ENCODE data around the gene EIF2AK3.
"Not testable (repeated sequence)": the region's sequence is repeated elsewhere in the genome, so short reads cannot be mapped to it uniquely, and the experiment has no call there.

EIF2AK3 gene

DNA sequence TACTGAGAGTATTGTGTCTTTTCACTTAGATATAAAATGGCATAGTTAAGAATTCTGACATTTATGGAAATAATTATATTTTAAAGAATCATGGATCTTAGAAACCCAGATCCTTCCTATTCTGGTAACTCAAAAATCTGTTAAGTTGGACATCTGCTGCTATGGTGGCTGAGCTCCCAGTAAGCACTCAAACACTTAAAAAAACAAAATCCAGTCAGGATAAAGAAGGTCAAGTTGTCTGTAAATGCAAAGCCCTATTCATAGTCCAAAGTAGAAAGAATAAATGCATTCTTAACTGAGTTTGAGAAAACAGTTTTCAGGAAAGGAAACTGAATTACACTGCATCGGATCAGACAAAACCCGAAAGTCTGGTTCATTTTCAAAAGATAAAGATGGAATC, 35.6 kb downstream of the EIF2AK3 start:
- no peak for DNase-seq

GRCh38 chr2:88590998-88591613, 36.2 kb downstream of the EIF2AK3 start:
- DNase-seq: peak; percentile 38

- DNase-seq: no peak
Observed at GRCh38 chr2:88585969-88586368, 41.3 kb downstream of the EIF2AK3 start.

GRCh38 chr2:88582030-88582429, 45.2 kb downstream of the EIF2AK3 start:
- no peak for DNase-seq

DNA sequence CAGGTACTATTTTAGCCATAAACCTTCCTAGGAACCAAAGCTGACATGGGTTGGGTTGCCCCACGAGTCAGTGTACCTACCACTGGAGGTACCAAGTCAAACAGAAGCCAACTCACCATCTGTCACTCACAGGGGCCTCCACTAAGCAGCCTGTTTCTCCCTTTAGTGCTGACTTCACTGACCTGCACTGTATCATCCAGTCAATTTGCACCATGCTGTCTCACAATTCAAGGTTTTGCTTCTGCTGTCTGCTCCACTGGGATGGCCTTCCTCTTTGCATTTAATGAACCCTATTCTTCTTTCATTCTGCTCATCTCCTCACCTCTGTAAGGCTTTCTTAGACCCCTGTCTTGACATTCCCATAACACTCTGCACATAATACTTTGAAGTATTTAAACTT, 47.2 kb downstream of the EIF2AK3 start:
- DNase-seq: no peak

- DNase-seq: no peak
Observed at GRCh38 chr2:88575630-88576029, 51.6 kb downstream of the EIF2AK3 start.

DNA sequence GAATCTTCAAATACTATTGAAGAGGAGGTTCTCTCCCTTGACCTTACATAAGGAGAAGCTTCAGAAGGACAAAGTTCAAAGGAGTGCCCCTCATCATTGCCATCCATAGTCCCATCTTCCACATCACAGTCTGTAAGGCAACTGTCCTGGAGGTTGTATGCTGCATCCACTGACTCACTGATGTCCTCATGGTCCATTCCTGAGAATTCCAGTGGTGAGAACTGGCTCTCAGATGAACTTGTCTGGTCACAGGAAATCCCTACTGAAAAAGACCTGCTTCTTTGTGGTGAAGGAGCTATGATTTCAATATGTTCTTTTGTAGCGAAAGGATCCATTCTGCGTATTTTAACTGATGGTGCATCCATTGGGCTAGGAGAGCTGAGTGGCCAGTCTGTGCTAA, 52.2 kb downstream of the EIF2AK3 start:
- no peak for DNase-seq

DNA sequence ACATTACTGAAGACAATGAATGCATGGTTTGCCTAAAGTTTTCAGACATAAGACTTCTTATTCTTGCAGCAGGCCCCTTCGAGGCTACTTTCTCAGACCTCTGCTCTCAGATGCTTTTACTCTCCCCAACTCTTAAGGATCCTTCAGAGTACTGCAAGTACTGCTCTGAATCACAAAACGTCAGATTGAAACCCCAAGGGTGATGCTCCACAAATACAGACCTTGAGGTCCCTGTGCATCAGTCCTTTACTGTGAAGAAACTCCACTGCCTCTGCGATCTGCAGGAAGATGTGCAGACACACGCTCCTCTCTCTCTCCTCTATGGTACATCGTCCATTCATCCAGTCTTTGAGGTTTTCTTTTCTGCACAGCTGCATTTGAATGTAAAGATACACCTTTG, 52.8 kb downstream of the EIF2AK3 start:
- no peak for DNase-seq

DNA sequence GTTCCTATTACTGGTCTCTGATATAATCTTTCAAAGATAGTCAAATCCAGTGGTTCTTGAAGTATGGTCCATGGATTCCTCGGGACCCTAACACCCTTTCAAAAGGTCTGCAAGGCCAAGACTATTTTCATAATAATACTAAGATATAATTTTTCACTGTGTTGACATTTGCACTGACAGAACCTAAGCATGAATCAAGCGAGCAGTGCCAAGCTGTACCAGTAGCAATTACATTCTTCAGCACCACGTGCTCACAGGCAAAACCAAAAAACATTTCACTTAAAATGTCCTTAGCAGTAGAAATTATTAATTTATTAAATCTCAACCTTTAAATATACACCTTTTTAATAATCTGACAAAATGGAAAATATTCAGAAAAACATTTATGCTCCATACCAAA, 59.1 kb downstream of the EIF2AK3 start:
- DNase-seq: no peak

DNA sequence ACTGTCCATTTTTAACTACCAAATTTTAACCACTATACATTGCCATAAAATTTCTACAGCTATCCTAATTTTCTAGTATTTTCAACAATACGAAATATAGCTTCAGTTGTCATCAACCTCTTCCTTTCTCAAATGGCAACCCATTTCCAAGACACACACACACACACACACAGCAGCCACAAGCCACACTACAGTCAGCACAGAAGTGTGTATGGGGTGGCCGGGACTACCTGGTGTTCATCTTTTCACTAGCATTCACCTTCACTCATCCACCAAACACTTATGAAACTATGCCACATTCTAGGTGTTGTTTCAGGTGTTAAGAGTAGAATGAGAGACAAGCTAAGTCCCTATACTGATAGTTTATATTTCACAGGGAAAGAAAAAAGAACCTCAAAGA, 62.9 kb downstream of the EIF2AK3 start:
- DNase-seq: no peak

GRCh38 chr2:88563129-88563528, 64.1 kb downstream of the EIF2AK3 start:
- DNase-seq: no peak

- DNase-seq: no peak
Observed at GRCh38 chr2:88561646-88562388, 65.4 kb downstream of the EIF2AK3 start.

DNA sequence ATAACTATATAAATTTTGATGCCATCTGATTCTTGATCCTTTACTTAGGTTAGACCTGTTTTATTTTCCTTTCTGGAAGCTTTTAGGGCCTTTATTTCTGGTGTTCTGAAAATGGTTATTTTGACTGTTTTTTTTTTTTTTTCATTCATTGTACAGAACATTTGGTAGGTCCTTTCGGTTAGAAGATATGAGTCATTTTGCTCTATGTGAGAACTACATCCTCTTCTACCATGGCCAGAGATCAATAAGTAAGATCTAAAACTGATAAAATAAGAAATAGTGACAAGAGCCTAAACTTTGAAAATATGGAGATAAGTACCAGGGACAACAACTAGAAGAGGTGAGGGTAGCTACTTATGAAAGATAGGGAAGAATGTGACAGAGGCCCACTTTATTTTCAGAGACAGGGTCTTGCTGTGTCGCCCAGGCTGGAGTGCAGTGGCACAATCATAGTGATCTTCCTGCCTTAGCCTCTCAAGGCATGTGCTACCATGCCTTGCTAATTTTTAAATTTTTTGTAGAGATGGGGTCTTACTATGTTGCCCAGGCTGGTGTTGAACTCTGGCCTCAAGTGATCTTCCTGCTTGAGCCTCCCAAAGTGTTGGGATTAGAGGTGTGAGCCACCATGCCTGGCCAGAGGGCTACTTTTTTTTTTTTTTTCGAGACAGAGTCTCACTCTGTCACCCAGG, 66.5 kb downstream of the EIF2AK3 start:
- no peak for DNase-seq

DNA sequence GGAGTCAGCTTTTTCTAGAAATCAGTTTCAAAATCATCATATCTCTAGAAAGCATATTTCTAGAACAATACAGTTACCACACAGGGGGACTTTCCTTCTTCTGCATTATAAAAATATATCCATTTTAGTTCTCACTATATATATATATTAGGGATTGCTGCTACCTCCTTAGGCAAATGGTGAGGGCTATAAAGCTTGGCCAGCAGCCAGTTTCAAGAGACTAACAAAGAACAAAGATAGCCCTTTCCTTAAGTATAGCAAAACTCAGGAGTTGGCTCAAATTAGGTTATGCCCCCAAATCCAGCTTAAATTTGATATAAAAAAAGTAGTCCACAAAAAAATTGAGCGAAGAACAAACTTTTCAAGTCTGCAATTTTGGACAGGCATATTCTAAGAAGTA, 70.0 kb downstream of the EIF2AK3 start:
- DNase-seq: no peak

- DNase-seq: no peak
Observed at GRCh38 chr2:88556026-88556425, 71.2 kb downstream of the EIF2AK3 start.

- DNase-seq: no peak
Observed at GRCh38 chr2:88554189-88554588, 73.1 kb downstream of the EIF2AK3 start.

DNA sequence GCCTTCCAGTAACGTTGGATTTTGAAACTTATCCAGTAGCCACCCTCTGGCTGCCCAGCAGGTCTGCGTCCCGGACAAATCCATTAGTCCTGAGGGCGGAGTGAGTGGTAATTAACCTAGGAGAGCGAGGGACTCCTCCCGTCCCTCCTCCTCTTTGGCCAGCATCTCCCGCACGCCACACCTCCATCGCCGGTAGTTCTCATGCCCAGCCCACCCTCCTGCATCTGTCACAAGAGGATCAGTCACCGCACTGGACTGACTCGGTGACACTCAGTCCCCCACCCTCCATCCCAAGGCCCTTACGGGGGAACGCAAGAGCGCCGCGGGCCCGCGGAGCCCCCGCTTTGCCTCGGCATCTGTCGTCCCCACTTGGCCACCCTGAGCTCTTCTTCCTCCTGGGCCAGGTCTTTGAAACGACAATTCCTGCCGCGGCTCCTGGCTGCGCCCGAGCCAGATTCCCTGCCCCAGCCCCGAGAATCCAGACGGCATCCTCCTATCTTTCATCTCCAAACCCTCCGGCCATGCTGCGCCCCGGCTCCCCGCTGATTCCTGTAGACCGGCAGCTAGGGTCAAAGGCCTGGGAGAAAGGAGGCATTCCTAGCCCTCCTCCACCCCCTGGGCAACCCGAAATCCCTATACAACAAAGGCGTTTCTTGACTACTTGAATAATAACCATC, 77.5 kb downstream of the EIF2AK3 start:
- DNase-seq: no peak

- not testable (repeated sequence) for DNase-seq
Observed at GRCh38 chr2:88546291-88546690, 81.0 kb downstream of the EIF2AK3 start.

DNA sequence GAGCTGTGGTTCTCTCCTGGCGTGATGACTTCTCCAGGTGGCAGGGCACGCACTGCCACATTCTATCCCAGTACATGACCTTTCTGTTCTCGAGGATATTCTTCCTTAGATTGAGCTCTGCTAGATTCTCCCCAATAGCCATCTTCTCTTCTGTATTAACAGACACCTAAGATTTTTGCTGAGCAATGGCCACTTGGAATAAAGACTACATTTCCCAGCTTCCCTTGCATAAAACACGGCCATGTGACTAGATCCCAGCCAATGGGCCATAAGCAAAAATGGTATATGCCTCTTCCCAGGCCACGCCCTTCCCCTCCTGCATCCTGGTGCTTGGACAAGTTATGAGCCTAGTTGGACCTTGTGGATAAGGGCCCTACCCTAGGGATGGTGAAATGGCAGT, 82.1 kb downstream of the EIF2AK3 start:
- no peak for DNase-seq

- no peak for DNase-seq
Observed at GRCh38 chr2:88543541-88544057, 83.7 kb downstream of the EIF2AK3 start.

GRCh38 chr2:88542668-88543067, 84.6 kb downstream of the EIF2AK3 start:
- no peak for DNase-seq

- no peak for DNase-seq
Observed at GRCh38 chr2:88540346-88540745, 86.9 kb downstream of the EIF2AK3 start.

GRCh38 chr2:88538362-88538917, 88.8 kb downstream of the EIF2AK3 start:
- DNase-seq: no peak

All from stimulated activated CD8-positive, alpha-beta memory T cell treated with anti-CD3 and anti-CD28 coated beads, Interleukin-4, amount 100 ng/mL, for 48 hours (primary cell).